ENCODE measurements around the gene TRPM1.

The TRPM1 gene

DNA sequence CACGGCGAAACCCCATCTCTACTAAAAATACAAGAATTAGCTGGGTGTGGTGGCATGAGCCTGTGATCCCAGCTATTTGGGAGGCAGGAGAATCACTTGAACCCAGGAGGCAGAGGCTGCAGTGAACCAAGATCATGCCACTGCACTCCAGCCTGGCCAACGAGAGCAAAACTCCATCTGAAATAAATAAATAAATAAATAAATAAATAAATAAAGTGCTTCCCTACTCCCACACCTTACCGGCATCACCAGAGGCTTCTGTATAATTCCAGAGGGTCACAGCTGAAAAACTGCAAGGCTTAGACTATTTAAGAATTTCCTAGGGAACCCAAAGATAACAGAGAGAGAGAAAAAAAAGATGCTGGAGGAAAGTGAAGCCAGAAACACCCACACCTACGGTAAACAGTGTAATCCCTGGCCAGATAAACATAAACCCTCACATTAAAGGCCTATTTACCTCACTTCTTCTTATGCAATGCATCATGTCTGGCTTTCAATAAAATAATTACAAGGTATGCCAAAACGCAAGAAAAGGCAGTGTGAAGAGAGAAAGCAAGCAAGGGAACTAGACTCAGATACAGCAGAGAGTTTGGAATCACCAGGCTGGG, 15.0 kb upstream of the TRPM1 start:
- DNase-seq (ENCODE audit: extremely low read depth, low read depth), result no peak
- TF ChIP-seq, protein P1, sequence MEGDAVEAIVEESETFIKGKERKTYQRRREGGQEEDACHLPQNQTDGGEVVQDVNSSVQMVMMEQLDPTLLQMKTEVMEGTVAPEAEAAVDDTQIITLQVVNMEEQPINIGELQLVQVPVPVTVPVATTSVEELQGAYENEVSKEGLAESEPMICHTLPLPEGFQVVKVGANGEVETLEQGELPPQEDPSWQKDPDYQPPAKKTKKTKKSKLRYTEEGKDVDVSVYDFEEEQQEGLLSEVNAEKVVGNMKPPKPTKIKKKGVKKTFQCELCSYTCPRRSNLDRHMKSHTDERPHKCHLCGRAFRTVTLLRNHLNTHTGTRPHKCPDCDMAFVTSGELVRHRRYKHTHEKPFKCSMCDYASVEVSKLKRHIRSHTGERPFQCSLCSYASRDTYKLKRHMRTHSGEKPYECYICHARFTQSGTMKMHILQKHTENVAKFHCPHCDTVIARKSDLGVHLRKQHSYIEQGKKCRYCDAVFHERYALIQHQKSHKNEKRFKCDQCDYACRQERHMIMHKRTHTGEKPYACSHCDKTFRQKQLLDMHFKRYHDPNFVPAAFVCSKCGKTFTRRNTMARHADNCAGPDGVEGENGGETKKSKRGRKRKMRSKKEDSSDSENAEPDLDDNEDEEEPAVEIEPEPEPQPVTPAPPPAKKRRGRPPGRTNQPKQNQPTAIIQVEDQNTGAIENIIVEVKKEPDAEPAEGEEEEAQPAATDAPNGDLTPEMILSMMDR (IDR thresholded peaks at IDR 0.05; ENCODE audit: low read depth, low read length), result no peak

DNA sequence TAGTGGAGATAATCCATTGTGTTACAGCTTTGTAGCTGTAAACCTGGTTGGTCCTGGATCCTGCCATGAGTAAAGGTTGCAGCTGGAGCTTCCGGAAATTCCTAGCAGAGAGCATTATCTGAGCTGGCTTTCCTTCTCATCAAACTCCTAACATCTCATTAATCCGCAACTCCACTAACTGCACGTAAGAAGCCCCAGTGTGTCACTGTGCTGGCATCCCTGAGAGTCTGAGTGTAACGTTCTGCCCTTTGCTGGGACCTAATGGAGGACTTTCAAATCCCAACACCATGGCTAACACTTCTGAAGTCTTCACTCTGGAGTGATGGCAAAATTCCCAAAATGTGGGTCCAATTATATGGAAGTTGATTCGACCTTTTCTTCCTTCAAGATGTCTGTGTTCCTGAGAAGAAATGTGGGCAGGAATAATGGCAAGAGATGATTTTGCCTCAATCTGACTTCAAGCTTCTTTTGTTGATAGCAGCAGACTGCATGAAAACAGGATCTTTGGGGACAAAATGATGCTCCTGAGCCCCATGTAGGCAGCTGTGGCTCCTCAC, 9.6 kb upstream of the TRPM1 start:
- TF ChIP-seq, protein P1 (IDR thresholded peaks at IDR 0.05; ENCODE audit: low read depth, low read length), result no peak
- DNase-seq (ENCODE audit: extremely low read depth, low read depth), result no peak

DNA sequence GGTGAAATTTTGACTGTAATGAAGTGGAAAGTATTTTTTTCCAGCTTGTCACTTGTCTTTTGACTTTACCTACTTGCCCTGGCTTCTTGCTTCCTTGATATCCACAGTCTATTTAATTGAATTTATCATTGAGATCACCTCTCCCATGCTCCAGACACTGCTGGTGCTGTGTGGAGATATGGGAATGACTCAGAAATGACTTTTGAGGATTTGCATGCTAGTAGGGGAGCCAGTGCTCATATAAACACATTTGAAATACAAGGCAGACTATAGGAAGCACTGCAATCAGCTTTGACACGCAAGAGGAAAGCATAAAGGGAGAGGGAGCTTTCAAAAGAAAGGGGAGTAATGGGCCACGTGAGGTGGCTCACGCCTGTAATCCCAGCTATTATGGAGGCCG, 7.3 kb upstream of the TRPM1 start:
- TF ChIP-seq, protein P1 (IDR thresholded peaks at IDR 0.05; ENCODE audit: low read depth, low read length), result no peak
- DNase-seq (ENCODE audit: extremely low read depth, low read depth), result no peak

DNA sequence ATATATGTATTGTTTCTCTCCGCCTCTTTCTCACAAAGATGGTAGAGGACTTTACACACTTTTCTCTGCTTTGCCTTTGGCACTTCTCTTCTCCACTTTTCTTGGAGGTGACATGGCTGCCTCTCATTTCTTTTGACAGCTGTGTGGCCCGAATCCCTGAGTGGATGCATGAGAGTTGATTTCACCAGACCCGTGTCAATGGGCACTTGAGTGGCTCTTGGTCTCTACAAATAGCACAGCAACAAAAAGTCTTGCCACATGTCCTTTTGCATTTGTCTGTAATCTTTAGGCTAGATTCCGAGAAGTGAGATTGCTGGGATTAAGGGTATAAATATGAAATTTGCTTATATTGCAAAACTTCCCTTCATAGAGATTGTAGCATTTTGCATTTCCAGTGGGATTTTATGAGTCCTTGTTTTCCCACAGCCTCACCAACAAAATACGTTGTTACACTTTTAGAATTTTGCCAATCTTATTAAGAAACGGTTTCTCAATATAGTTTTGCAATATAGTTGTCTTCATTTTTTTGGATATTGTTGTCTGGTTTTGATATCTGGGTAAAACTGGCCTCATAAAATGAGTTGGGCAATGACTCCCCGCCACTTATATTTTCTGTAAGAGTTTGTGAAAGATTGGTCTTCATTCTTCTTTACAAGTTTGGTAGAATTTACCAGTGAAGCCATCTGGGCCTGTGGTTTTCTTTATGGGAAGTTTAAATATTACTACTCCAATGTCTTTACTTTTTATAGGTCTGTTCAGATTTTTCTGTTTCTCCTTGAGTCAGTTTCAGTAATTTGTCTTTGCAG, 5.2 kb upstream of the TRPM1 start:
- TF ChIP-seq, protein P1 (IDR thresholded peaks at IDR 0.05; ENCODE audit: low read depth, low read length), result no peak
- DNase-seq (ENCODE audit: extremely low read depth, low read depth), result no peak

DNA sequence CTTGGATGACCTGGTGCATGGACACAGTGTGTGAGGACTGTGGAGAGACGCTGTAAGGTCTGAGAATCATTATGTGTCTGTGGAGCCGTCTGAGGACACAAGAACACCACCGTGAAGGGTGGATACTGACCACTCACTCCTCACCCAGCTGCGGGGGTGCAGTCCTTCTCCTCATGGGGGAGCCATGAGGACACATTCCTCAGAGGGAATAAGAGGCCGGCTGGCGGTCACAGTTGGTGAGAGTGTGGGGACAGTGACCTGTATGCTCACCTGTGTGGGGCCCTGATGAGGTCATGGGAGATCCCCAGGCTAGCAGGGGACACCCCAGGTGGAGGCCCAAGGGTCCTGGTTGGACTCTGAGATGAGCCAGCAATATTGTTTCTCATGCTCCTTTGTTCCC, 2.5 kb upstream of the TRPM1 start:
- TF ChIP-seq, protein P1 (IDR thresholded peaks at IDR 0.05; ENCODE audit: low read depth, low read length), result no peak

DNA sequence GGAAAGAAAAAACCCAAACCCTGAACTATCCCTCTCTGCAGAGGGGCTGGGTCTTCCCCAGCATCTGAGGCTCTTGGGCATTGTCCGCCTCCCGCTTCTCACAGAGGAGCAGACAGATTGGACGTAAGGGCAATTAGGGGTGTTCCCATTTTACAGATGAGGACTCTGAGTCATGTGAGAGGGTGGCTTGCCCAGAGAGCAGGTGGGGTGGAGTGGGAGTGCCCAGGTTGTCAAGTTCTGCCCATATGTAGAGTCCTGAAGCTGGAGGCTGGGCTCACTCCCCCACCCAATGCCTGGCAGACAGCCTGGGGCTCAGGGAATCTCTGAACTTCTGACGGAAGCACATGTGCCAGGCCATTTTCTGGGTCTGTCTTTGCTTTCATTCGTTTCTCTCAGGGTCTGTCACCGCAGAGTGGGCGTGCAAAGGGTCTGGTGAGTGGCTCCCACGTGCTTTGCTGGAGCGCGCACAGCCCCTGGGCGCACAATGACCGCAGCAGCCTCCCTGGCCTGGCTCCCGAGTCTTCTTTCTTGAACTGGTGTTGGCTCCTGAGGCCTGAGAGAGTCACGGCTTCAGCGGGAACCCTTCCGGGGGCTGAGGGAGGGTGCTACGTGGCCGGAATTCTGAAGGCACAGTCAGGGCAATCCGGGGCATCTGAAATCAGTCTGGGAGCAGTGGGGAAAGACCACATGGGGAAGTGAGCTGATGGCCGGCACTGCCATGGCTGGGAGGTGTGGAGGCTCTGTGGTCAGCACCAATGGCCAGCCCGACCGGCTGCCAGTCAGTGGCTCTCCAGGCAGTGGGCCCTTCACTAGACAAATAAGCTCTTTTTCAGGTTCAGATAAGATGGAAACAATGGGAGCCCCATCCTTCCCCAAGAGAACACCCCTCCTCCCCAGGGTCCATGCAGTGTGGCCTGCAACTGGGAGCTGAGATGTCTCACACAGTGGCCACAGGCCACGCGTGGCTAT, 1.1 kb upstream of the TRPM1 start:
- TF ChIP-seq, protein P1 (IDR thresholded peaks at IDR 0.05; ENCODE audit: low read depth, low read length), result no peak
- DNase-seq (ENCODE audit: extremely low read depth, low read depth), result no peak

More for the DNA sequence above, 2.5 kb upstream of the TRPM1 start:
- DNase-seq (ENCODE audit: extremely low read depth, low read depth), result no peak

All from AG09319 (cell line).